GM21390 (cell line): ENCODE measurements around the gene GCNT2.
"Not testable (repeated sequence)": the region's sequence is repeated elsewhere in the genome, so short reads cannot be mapped to it uniquely, and the experiment has no call there.

ENCODE experiments used
- ATAC-seq: cut with Tn5 transposase; IDR thresholded peaks from one replicate; pipeline ENCODE4 v1.9.1; 2021; ENCODE audit not compliant: unreplicated experiment

Gene GCNT2

DNA sequence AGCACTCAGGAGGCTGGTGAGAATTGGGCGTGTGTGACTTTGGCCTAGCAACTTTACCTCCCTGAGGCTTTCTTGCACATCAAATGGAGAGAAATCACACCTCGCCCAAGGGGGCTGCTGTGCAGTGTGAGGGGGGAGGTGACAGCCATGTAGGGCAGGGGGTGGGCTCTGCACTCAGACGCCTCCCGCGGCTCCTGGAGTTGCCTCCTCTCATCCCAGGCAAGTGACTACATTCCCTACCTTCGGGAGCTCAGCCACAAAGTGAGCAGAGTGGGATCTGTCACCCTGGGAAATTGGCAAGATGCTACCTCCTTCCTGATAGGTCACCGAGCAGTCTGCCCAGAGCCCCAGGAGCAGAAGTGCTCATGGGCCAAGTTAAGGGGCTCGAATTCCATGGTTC lies 56.0 kb downstream of the GCNT2 start:
- no peak for ATAC-seq

DNA sequence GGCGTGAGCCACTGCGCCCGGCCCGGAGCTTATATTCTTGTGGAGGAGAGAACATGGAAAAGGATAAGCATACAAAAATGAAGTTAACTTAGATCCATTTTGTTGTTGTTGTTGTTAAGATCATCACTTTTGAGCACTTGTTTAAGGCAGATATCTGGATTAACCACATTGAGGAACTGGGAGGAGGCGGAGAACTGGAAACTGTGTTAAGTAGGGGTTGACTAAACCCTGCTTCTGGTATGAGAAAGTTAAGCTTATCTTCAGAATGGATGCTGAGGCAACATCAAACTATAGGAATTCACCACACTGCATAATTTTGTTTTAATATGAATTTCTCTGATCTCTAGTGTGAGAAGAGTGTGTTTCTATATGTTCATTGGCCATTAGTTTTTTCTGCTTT lies 57.6 kb downstream of the GCNT2 start:
- no peak for ATAC-seq

DNA sequence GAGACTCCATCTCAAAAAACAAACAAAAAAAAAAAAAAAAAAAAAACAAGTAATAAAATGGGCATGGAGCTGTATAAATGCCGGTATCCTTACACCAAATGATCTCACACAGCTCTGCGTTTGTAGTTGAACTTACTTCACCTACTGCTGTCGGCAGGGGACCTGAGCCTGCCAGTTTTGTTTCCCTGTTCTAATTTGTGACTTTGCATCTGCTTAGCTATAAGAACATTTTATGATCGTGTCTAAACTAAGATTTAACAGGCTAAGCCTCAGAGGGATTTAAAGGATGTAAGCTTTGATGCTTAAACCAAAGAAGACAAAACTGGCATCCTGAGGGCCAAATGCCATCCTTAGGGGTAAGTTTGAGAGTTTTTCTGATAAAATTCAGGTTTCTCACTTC lies 58.7 kb downstream of the GCNT2 start:
- ATAC-seq, result no peak

DNA sequence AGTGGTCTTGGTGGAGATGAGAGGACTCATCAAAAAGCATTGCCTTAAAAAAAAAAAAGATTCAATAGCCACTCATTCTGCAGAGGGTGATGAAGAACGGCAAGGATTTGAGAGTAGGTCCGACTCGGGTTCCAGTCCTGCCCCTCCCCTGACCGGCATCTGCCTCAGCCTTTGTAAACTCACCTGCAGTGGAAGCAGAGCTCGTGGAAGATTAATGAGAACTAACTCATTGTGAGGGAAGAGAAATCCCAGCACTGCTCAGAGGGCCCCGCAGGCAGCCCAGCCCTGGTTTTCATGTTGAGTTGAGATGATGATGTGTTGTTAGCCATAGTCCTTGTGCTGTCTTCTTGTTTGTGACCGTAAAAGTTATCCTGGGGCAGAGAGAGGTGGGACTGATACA lies 59.4 kb downstream of the GCNT2 start:
- no peak for ATAC-seq

DNA sequence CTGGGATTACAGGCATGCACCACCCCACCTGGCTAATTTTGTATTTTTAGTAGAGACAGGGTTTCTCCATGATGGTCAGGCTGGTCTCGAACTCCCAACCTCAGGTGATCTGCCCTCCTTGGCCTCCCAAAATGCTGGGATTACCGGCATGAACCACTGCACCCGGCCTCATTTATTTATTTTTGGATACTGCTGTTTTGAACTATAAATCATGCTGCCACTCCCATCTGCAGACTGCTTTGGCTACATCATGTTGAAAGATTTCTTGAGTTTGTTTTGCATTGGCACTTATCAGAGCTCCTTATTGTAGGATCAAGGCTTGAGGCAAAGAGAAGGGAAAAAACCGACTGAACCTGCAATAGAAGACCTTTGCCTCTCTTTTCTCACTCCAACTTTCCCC lies 60.3 kb downstream of the GCNT2 start:
- ATAC-seq, result not testable (repeated sequence)

DNA sequence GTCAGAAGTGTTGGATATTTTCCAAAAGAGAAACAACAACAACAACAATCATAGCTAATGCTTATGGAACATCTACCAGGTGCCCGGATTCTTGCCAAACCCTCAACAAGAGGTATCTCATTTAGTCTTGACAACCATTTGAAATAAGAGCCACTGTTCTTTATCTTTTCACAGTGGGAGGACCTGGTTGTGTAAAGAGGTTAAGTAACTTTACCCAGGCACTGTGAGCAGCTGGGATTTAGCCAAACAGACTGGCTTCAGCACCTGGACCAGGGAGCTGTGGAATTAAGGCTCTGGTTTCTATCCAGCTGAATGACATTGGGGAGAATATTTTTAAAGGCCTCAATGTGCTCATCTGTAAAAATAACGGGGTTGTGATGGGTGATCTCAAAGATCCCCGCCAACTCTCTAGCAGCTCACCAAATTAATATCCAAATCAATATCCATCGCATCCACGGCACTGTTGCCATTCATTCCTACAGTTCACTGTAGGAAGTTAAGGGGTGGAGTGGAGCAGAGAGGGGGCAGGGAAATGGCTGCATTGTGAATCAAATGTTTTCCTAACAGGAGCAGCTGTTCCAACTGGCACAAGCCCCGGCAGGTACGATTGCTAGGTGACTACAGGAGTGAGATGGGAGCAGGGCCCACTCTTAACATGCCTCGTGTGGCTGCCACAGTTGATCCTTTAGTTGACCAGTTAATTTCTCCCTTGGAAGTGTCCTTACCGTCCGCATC lies 61.8 kb downstream of the GCNT2 start:
- no peak for ATAC-seq

DNA sequence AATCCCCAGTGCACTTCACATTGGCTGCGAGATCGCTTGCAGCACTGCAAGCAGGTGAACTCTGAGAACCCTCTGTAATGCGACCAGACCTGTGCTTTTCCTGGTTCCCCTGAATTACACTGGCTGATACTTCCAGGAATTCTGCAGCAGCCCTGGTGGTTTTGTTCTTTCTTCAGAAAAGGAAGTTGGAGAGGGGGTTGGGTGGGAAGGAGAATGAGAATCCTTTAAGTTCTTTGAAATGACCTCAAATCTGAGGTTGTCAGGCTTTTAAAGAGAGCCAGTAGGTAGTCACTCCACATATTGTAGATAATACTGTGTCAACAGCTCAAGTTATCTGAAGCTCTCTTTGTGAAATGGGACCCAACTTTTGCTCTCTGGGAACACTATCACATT lies 62.4 kb downstream of the GCNT2 start:
- no peak for ATAC-seq

DNA sequence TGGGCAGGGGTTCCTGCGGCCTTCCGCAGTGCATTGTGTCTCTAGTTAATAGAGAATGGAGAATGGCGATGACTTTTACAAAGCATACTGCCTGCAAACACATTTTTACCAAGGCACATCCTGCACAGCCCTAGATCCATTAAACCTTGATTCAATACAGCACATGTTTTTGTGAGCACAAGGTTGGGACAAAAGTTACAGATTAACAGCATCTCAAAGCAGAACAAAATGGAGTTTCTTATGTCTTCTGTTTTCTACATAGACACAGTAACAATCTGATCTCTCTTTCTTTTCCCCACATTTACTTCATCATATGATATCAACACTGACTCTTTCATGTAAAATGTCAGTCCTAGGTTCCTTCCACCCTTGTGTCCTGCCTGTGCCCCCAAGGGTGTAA lies 63.5 kb downstream of the GCNT2 start:
- ATAC-seq, result no peak

DNA sequence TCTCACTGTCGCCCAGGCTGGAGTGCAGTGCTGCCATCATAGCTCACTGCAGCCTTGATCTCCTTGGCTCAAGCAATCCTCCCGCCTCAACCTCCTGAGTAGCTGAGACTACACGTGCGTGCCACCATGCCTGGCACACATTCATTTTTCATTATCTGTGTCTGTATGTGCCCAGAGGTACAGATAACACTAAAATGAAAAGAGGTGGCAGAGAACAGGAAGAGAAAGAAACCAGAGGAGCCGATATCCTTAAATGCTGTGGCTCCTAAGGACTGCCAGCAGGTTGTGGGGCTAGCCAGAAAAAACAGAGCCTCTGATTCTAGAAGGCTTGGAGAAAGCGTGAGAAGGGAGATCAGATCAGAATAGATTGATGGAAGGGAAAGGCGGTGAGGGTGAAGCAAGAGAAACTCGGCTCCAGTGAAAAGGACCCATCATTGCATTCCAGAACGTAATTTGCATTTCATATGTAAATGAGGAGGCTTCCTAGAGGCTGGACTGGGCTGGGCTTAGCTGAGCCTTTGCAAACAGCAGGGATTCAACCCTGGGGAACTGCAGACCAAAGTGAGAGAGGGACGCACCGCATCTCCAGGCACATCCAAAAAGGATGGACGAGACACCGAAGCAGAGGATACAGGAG lies 64.2 kb downstream of the GCNT2 start:
- no peak for ATAC-seq

DNA sequence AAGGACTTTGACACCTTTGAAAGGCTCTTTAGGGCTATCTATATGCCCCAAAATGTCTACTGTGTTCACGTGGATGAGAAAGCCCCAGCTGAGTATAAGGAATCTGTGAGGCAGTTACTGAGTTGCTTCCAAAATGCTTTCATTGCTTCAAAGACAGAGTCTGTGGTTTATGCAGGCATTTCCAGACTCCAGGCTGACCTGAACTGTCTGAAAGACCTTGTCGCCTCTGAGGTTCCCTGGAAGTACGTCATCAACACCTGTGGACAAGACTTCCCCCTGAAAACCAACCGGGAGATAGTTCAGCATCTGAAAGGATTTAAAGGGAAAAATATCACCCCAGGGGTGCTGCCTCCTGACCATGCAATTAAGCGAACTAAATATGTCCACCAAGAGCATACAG lies 65.2 kb downstream of the GCNT2 start:
- ATAC-seq, result no peak

DNA sequence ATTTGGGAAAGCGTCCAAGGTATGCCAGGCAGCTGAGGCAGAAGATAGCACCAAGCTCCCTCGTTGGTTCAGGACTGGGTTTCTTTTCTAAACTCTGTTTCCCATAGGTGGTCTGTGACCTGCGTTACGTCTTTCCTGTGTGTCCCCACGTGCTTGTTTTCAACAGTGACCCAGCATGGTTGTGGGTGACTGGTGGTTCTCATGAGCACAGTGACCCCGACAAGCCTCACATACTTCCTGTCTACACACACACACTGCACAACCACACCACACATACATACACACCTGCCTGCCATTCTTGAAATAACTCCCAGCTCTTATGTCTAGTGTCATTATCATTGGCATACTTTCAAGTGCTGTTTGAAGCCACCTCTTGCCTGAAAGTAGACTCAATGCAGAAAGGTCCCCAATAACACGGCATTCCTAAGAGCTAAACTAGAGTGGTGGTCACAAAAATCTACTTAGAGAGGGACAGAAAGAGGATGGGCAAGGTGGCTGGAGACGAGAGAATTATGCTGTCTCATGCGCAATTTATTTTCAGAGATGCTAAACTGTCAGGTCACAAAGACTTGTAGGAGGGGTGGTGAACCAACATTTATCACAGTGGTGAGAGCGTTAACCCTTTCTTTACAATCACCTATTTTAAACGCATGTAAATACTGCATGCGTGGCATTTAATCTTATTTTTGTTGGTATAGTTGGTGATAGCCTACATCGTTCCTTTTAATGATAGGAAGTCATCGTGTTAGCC lies 66.7 kb downstream of the GCNT2 start:
- no peak for ATAC-seq

DNA sequence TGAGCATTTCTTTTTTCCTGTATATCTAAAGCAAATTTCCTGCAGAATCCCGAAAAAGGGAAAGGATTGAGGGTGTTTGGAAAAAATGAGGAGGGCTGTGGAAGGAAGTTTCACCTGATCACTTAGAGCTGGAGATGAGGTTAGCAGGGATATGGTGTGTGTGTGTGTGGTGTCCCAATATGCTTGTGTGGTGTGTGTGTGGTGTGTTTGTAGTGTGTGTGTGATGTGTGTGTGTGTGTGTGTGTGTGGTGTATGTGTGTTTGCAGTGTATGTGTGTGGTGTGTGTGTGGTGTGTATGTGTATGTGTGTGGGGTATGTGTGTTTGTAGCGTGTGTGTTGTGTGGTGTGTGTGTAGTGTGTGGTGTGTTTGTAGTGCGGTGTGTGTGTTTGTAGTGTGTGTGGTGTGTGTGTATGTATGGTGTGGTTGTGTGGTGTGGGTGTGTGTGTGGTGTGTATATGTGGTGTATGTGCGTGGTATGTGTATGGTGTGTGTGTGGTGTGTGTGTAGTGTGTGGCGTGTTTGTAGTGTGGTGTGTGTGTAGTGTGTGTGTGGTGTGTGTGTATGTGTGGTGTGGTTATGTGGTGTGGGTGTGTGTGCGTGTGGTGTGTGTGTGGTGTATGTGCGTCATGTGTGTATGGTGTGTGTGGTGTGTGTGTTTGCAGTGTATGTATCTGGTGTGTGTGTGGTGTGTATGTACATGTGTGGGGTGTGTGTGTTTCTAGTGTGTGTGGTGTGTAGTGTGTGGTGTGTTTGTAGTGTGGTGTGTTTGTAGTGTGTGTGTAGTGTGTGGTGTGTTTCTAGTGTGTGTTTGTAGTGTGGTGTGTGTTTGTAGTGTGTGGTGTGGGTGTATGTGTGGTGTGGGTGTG lies 67.6 kb downstream of the GCNT2 start:
- no peak for ATAC-seq

DNA sequence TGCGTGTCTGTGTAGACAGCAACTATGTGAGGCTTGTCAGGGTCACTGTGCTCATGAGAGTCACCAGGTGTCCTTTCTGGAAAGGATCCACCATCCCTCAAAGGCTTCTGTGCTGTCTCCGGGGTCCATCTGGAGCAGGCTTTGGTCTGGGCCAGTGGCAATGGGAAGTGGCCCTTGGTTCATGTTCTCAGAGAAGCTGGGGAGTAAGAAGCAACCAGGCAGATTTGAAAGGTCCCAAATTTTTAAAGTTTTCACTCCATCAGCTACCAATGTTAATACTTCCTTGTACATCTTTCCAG lies 68.2 kb downstream of the GCNT2 start:
- ATAC-seq, result no peak

DNA sequence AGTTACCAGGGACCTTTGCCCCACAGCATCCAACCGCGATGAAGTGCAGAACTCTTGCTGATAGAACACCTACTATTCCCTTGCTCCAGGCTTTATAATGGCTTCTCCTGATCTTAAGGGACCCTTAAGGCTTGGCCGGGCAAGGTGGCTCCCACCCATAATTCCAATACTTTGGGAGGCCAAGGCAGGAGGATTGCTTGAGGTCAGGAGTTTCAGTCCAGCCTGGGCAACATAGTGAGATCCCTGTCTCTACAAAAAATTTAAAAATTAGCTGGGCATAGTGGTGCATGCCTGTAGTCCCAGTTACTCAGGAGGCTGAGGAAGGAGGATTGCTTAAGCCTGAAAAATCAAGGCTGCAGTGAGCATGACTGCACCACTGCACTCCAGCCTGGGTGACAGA lies 68.8 kb downstream of the GCNT2 start:
- no peak for ATAC-seq

DNA sequence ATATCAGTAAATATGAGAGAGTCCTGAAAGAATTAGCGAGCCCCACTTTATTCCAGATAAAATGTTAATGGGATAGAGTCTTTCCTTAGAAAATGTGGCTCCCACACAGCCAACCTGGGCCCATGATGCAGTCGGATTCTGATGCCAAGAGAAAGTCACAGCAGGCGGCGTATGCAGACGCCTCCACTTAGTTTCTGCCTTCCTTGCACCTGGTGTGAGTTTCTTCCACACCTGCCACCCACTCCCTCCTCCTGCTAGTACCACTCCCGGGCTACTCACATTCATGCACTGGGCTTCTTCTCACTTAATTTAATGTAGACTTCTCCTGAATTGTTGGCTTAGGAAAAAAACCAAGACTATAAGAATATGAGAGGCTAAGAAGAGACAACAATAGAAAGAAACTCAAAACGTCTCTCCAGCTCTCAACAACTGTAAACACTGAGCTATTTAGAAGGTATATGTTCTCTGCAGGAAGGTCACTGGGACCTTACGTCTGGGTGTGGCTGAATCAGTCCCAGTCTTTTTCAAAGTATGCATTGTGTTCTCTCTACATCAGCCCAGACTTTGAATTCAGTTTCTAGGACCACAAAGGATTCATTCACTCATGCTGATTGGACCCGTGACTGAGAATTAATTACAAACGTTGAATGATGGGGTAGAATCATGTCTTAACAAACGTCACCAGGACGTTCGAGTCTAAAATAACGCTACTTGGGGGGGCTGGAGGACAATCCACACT lies 70.4 kb downstream of the GCNT2 start:
- ATAC-seq, result no peak

DNA sequence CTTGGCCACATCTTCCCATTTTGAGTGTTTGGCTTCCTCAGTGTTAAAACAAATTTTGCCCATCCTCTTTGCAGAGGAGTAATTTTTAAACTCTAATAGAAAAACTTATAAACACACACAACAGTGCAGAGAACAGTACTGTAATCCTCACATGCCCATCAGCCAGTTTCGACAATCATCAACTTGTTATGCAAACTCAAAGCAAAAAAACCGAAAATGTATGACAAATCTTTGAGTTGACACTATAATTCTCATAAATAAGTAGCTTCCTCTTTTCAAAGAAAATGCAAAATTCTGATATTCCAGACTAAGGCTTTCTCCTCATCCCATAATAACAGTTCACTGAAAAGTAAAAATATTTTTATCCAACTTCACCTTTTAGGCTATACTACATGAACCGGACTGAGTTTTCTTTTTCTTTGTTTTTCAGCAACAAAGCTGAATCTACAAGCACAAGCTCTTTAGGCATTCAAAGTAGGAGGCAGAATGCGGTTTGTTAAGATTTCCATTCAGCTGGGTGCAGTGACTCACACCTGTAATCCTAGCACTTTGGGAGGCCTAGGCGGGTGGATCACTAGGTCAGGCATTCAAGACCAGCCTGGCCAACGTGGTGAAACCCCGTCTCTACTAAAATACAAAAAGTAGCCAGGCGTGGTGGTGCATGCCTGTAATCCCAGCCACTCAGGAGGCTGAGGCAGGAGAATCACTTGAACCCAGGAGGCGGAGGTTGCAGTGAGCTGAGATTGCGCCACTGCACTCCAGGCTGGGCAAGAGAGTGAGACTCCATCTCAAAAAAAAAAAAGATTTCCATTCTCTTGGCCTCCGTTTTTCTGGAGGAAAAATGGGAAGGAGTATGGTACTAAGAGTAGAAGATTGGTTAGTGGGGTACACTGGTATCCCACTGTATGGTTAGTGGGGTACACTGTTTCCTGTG lies 74.8 kb downstream of the GCNT2 start:
- no peak for ATAC-seq

DNA sequence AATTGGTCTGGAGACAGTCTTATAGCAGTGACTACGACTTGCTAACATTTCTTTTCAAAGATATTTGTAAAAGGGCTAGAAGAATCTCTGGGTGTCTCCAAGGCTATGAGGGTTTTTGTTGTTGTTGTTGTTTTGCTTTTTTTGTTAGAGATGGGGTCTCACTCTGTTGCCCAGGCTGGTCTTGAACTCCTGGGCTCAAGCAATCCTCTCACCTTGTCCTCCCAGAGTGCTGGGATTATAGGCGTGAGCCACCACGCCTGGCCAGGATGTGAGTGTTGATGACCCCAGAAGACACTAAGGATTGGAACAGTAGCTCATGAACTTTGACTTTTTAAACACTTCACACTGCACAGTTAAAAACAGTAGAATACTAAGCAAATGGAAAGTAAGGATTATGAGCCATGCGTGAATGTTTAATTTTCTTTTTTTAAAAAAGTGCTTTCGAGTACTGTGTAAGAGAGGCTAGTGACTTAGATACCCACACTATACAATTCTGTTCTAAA lies 76.4 kb downstream of the GCNT2 start:
- ATAC-seq, result no peak

DNA sequence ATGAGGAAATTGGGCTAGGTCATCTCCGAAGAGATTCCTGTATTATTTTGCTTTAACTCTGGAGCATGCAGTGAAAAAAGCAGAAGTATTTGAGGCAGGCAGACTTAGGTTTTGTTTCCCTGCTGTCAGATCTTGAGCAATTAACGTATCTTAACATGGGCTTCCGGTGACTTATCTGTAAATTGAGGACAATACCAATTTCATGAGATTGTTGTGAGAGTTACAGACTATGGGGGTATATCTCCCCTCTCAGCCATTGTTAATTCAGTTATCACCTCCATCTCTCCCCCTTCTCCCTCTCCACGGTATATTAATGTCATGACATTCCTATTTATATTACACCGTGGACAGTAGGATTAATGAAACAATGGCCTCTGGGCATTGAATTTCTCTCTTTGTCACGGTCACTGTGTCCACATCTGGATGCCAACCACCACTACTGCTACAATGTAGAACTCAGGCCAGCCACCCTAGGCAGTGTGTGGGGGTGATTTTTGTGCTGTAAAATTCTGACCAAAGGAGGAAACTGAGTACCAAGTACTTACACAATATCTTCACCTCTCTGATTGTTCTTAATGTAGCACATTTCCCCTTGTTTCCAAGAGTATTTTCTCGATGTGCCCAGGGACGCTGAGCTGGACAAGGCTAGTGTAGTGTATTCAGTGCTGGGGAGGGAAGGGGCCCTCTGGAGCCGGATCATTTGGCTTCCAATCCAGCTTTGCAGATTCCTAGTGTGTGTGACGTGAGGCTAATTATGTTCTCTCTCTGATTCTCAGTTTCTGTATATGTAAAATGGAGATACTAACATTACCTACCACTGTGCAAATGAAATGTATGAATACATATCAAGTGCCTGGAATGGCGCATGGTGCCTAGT lies 77.2 kb downstream of the GCNT2 start:
- ATAC-seq, result no peak

DNA sequence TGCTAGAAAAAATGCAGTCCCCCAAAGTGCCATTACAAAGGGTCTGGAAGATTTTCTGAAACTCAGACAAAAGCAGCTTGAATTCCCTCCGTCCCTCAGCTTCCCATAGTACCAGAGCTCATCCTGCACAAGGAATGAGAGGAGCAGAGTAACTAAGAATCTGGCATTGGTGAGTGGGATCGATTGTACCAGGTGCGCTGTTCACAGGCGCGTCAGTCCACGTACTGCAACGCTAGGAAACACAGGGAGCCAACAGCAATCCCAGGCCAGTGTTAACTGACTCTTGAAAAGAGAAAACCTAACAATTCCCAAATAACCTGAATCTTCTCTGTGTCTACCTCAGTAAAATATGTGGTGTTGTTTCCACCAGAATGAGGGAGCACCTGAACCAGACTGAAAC lies 77.9 kb downstream of the GCNT2 start:
- no peak for ATAC-seq
